ENCODE data around the gene ST6GALNAC2. TPM values are rescaled to one million over a fixed set of nuclear protein-coding genes. Genes with fewer than 3 reads are reported as not detected.
"Not testable (repeated sequence)": the region's sequence is repeated elsewhere in the genome, so short reads cannot be mapped to it uniquely, and the experiment has no call there.

The ST6GALNAC2 gene
- total RNA-seq, 2 experiments from 2014 or later, result 0.32 TPM; not detected in 1

DNA sequence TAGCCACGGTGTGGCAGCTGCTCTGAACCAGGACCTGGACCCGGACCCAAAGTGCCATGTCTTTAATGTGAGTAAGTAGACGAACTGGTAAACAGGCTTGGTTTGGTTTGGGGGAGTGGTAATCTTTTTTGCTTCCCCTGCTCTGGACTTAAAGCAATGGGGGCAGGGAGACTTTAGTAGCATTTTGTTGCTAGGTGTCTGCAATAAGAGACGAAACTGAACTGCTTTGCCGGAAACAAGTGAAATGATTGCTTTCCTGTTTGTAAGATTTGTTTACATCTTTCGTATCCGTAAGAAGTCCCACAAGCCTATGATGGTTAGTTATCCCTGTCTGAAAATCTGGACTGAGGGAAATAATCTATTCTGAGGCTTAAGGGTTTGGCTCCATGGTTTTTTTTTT is 24.3 kb downstream of the ST6GALNAC2 start:
- Mint-ChIP-seq H3K4me3 (peak overlapping the region; percentile 100), H3K4me1 (peaks cover 65% of the 10 kb centered on the region)

DNA sequence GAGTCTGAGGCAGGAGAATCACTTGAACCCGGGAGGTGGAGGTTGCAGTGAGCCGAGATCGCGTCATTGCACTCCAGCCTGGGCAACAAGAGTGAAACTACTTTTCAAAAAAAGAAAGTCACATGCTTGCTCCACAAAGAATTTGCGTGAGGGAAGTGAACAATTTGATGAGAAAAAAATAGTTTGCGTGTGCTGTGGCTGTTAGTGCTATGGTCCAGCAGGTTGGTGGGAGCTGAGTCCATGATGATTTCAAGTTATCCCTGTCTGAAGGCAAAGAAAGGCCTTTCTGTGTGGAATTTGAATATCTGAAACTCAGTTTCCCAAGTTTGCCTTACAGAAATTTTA is 24.8 kb downstream of the ST6GALNAC2 start:
- POLR2A ChIA-PET, result interaction anchor here (0.6 to 1.6 kb wide), 4 partner anchors 25 to 1688 kb away, joined by 3 to 9 read pairs (median 4); partner anchors contain the start of gene ST6GALNAC2
- ATAC-seq (no peak), DNase-seq (no peak)
- Mint-ChIP-seq H3K27ac (peak overlapping the region; percentile 84), H3K27me3 (no peaks in the 10 kb centered on the region), H3K9me3 (ENCODE audit: low read depth) (no peaks in the 10 kb centered on the region), H3K36me3 (ENCODE audit: low read depth) (peaks cover 74% of the 10 kb centered on the region), H3K4me1 (peaks cover 66% of the 10 kb centered on the region), H3K4me3 (peak overlapping the region; percentile 100)
- CTCF ChIA-PET, result interaction anchor here (0.7 kb wide), 1 partner anchor 69 kb away, joined by 3 read pairs; no protein-coding TSS in a partner anchor
- intact Hi-C loops (cut with DNase I, micrococcal nuclease), result loop anchor here in 1 of 2 experiments (10.0 kb wide), 1 partner anchor 64 kb away; no protein-coding TSS in a partner anchor

More for the DNA sequence above, 24.3 kb downstream of the ST6GALNAC2 start:
- no peak for ATAC-seq
- DNase-seq, result no peak
- no peaks in the 10 kb centered on the region for H3K9me3 Mint-ChIP-seq (ENCODE audit: low read depth)
- H3K27ac Mint-ChIP-seq, result peak overlapping the region; percentile 84
- intact Hi-C loops (cut with DNase I, micrococcal nuclease), result loop anchor here in 1 of 2 experiments (10.0 kb wide), 1 partner anchor 63 kb away; no protein-coding TSS in a partner anchor
- peaks cover 79% of the 10 kb centered on the region for H3K36me3 Mint-ChIP-seq (ENCODE audit: low read depth)
- no peaks in the 10 kb centered on the region for H3K27me3 Mint-ChIP-seq
- POLR2A ChIA-PET, result interaction anchor here (0.6 kb wide), 2 partner anchors 272 to 1688 kb away, joined by 3 read pairs; no protein-coding TSS in a partner anchor
- CTCF ChIA-PET, result interaction anchor here (1.4 kb wide), 1 partner anchor 63 kb away, joined by 5 read pairs; no protein-coding TSS in a partner anchor

DNA sequence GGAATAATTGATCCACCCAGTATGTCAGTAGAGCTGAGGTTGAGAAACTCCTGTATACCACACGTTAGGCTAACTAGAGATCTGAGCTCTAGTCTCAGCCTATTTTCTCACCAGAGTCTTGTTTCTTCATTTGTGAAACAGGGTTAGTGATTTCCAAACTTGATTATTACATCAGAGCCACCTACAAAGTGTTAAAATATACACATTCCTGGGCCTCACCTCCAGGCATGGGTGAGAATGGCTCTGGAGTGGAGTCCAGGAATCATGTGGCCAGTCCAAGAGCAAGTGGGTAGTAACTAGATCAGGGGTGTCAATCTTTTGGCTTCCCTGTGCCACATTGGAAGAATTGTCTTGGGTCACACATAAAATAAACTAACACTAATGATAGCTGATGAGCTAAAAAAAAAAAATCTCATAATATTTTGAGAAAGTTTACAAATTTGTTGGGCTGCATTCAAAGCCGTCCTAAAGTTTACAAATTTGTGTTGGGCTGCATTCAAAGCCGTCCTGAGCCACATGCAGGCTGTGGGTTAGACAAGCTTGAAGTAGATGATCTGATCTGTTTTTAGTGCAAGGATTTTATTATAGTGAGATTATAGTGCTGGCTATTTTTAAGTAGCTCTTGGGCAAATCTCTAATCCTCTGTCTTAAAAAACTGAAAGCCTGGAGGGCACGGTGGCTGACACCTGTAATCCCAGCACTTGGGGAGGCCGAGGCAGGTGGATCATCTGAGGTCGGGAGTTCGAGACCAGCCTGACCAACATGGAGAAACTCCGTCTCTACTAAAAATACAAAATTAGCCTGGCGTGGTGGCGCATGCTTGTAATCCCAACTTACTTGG is 25.4 kb downstream of the ST6GALNAC2 start:
- H3K27me3 Mint-ChIP-seq, result no peaks in the 10 kb centered on the region
- ATAC-seq (no peak), DNase-seq (no peak)
- peak overlapping the region; percentile 84 for H3K27ac Mint-ChIP-seq
- peaks cover 68% of the 10 kb centered on the region for H3K36me3 Mint-ChIP-seq (ENCODE audit: low read depth)
- ChIA-PET POLR2A (interaction anchor here (0.6 to 1.6 kb wide), 3 partner anchors 26 to 42 kb away, joined by 3 to 9 read pairs (median 4); partner anchors contain the start of gene ST6GALNAC2), CTCF (interaction anchor here (0.7 to 1.3 kb wide), 8 partner anchors 11 to 1671 kb away, joined by 3 to 5 read pairs (median 3); partner anchors contain the start of gene PRCD)
- intact Hi-C loops (cut with DNase I, micrococcal nuclease), result loop anchor here in 1 of 2 experiments (10.0 kb wide), 1 partner anchor 65 kb away; no protein-coding TSS in a partner anchor
- peaks cover 65% of the 10 kb centered on the region for H3K4me1 Mint-ChIP-seq
- no peaks in the 10 kb centered on the region for H3K9me3 Mint-ChIP-seq (ENCODE audit: low read depth)
- peak overlapping the region; percentile 100 for H3K4me3 Mint-ChIP-seq

DNA sequence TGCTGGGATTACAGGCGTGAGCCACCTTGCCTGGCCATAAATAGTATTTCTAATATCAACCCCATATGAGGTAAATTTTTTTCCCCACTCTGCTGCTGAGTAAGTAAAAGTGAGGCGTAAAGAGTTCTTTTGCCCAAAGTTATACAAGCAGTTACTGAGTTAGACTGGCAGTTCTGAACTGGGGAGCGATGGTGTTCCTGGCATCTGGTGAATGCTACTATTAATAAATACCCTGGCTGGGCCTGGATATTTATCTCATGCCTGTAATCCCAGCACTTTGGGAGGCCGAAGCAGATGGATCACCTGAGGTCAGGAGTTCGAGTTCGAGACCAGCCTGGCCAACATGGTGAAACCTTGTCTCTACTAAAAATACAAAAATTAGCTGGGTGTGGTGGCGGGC is 26.2 kb downstream of the ST6GALNAC2 start:
- ATAC-seq; DNase-seq; H3K9me3 Mint-ChIP-seq (ENCODE audit: low read depth); H3K27me3 Mint-ChIP-seq: not testable (repeated sequence)
- H3K27ac Mint-ChIP-seq, result peak overlapping the region; percentile 99
- intact Hi-C loops (cut with DNase I, micrococcal nuclease), result loop anchor here (5.0 kb wide), 4 partner anchors 107 to 178 kb away; partner anchors contain the start of genes MFSD11 (in 1 of the 2), MXRA7 (in 1 of the 2), SRSF2 (in 1 of the 2) and UBE2O (in 1 of the 2)
- ChIA-PET CTCF (interaction anchor here (0.7 to 3.8 kb wide), 9 partner anchors 12 to 1670 kb away, joined by 3 to 23 read pairs (median 4); partner anchors contain the start of gene PRCD), POLR2A (interaction anchor here (0.7 to 1.9 kb wide), 3 partner anchors 8 to 43 kb away, joined by 3 to 14 read pairs (median 4); partner anchors contain the start of gene ST6GALNAC2)
- H3K36me3 Mint-ChIP-seq (ENCODE audit: low read depth), result peaks cover 60% of the 10 kb centered on the region
- peak overlapping the region; percentile 100 for H3K4me3 Mint-ChIP-seq
- peaks cover 59% of the 10 kb centered on the region for H3K4me1 Mint-ChIP-seq

DNA sequence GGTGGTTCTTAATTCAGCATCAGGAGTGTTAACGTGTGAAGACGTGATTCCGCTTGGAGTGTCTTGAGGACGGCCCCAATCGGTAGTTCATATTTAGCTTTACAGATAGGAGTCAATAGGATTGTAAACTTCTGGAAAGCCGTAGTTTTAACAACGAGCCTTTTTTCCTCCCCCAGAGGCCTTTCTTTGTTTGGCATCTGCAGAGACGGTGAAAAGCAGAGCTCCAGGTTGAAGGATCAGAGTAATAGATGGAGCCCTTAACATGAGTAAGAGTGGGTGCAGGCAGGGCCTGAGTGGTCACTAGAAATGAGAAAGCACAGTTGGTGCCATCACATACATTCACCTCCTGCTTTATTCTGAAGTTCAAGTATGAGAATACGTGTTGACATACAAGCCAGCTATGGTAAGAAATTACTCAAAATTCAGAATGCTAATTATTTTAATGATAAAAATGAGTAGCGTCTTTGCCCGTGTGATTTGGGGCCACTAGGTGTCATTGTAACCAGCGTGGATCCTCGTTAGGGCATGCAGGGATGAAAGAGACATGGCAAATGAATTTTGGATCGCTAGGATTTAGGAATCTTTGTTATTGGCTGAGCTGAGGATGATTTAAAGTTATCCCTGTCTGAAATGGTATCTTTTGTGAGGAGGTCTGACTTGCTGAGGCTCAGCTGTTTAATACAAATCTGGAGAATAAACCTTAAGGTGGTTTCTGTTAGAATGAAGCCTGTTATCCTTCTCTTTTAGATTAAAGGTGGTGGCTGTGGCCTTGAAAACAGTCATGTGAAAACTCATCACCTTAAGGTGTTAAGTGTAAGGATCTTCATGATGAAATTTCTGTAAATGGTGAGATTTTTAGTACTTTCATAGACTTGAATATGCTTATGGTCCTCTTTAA is 27.2 kb downstream of the ST6GALNAC2 start:
- ChIA-PET POLR2A (interaction anchor here (0.7 to 2.1 kb wide), 6 partner anchors 9 to 173 kb away, joined by 3 to 14 read pairs (median 6); no protein-coding TSS in a partner anchor), CTCF (interaction anchor here (0.6 to 3.8 kb wide), 20 partner anchors 8 to 205 kb away, joined by 3 to 23 read pairs (median 5); partner anchors contain the start of gene PRPSAP1)
- no peaks in the 10 kb centered on the region for H3K27me3 Mint-ChIP-seq
- peak; percentile 31 for ATAC-seq
- H3K36me3 Mint-ChIP-seq (ENCODE audit: low read depth), result peaks cover 57% of the 10 kb centered on the region
- H3K9me3 Mint-ChIP-seq (ENCODE audit: low read depth), result no peaks in the 10 kb centered on the region
- H3K4me3 Mint-ChIP-seq, result peak overlapping the region; percentile 100
- DNase-seq, result peak; percentile 47
- peak overlapping the region; percentile 99 for H3K27ac Mint-ChIP-seq
- peaks cover 59% of the 10 kb centered on the region for H3K4me1 Mint-ChIP-seq
- intact Hi-C loops (cut with DNase I, micrococcal nuclease), result loop anchor here (5.0 kb wide), 4 partner anchors 106 to 179 kb away; partner anchors contain the start of genes MFSD11 (in 1 of the 2), MXRA7 (in 1 of the 2), SRSF2 (in 1 of the 2) and UBE2O (in 1 of the 2)

DNA sequence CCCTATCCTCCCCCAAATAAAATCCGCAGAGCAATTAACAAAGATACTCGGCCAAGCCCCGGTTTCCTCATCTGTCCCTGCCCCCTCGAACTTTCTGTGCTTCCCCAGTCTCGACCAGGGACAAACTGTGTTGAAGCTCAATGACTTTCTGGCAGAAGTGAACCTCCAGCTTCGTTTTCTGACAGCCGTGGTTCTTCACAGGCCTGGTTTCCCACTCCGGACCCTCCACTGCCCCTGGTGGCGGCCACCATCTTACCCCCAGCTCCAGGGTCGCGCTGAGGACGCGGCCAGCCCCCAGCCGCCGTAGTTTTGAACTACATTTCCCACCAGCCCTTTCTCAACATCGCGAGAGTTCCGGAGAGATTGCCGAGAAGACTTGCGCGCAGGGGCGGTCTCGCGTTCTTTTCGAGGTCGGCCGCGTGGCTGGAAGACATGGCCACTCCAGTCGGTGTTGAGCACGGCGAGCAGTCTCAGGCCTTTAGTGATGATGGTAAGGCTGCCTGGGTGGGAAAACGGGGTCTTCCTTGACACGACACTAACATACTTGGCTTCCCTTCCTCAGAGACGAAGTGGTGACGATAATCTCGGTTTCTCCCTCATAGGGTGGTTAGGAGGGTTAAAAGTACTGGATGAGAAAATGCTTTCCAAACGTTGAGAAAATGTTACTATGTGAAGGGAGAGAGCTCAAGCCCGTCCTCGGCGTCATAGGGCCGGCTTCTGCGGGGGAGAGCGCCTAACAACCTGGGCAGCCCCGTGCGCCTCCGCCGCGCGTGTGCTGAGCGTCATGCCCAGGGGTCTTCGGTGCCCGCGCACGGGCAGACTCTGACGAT is 28.1 kb downstream of the ST6GALNAC2 start:
- intact Hi-C loops (cut with DNase I, micrococcal nuclease), result loop anchor here (1.0 to 5.0 kb wide), 19 partner anchors 34 to 617 kb away; partner anchors contain the start of genes SRSF2 (in 2 of the 2), UBE2O (in 2 of the 2), ACOX1 (in 1 of the 2) and FBF1 (in 1 of the 2)
- CTCF ChIA-PET, result interaction anchor here (0.7 to 3.8 kb wide), 21 partner anchors 9 to 495 kb away, joined by 3 to 23 read pairs (median 4); partner anchors contain the start of gene PRPSAP1
- Mint-ChIP-seq H3K27me3 (no peaks in the 10 kb centered on the region), H3K4me1 (peaks cover 50% of the 10 kb centered on the region), H3K36me3 (ENCODE audit: low read depth) (peaks cover 49% of the 10 kb centered on the region), H3K9me3 (ENCODE audit: low read depth) (no peaks in the 10 kb centered on the region), H3K27ac (peak overlapping the region; percentile 99), H3K4me3 (peak overlapping the region; percentile 100)
- DNase-seq (peak; percentile 97), ATAC-seq (peak; percentile 87)
- POLR2A ChIA-PET, result interaction anchor here (0.5 to 2.1 kb wide), 16 partner anchors 10 to 414 kb away, joined by 3 to 14 read pairs (median 4); no protein-coding TSS in a partner anchor

DNA sequence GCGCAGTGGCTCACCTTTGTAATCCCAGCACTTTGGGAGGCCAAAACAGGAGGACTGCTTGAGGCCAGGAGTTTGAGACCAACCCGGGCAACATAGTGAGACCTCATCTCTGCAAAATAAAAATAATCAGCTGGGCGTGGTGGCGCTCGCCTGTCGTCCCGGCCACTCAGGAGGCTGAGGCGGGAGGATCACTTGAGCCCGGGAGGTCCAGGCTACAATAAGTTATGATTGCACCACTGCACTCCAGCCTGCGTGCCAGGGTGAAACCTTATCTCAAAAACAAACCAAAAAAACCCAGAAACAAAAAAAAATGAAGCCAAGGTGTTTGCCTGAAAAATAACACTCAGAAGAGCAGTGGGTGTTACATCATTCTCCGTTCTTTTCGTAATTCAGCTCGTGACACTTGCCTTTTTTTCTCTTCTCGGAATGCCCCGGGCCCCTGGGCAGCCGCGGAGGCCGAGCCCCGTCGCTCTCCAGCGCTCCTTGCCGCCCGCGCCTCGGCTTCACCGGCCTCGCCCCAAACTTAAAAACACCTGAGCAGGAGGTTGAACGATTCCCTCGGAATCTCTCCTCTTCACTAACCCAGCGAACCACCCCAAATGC is 28.8 kb downstream of the ST6GALNAC2 start:
- Mint-ChIP-seq H3K9me3 (ENCODE audit: low read depth) (no peaks in the 10 kb centered on the region), H3K27ac (peak overlapping the region; percentile 99), H3K4me3 (peak overlapping the region; percentile 100), H3K27me3 (no peaks in the 10 kb centered on the region), H3K36me3 (ENCODE audit: low read depth) (peaks cover 46% of the 10 kb centered on the region), H3K4me1 (peaks cover 46% of the 10 kb centered on the region)
- ChIA-PET POLR2A (interaction anchor here (0.5 to 2.1 kb wide), 11 partner anchors 10 to 413 kb away, joined by 3 to 8 read pairs (median 3); no protein-coding TSS in a partner anchor), CTCF (interaction anchor here (0.5 to 3.8 kb wide), 20 partner anchors 8 to 494 kb away, joined by 3 to 23 read pairs (median 3); partner anchors contain the start of genes MXRA7 and PRCD)
- peak; percentile 8 for ATAC-seq
- DNase-seq, result peak; percentile 61
- intact Hi-C loops (cut with DNase I, micrococcal nuclease), result loop anchor here (1.0 to 5.0 kb wide), 19 partner anchors 34 to 616 kb away; partner anchors contain the start of genes SRSF2 (in 2 of the 2), UBE2O (in 2 of the 2), ACOX1 (in 1 of the 2) and FBF1 (in 1 of the 2)

DNA sequence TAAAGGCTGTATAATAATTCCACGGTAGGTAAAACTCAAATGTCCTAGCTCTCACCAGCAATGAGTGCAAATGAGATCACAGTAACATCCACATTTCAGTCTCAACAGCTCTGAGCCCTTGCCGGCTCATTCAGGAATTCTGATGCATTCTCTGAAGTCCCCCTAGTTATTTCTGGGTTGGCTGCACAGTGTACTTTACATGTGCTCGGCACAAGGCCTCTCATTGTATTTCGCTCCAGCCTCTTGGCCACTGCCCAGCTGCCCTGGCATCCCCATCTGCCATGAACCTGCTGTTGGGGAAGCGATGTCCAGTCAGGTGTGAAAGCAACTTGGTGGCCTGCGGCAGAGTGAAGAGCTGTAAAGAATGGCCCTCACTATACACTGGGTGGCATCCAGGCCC is 31.5 kb downstream of the ST6GALNAC2 start:
- Mint-ChIP-seq H3K4me1 (peaks cover 24% of the 10 kb centered on the region), H3K4me3 (no peak overlapping the region), H3K9me3 (ENCODE audit: low read depth) (no peaks in the 10 kb centered on the region), H3K27ac (no peak overlapping the region), H3K27me3 (no peaks in the 10 kb centered on the region), H3K36me3 (ENCODE audit: low read depth) (peaks cover 21% of the 10 kb centered on the region)
- no peak for ATAC-seq
- POLR2A ChIA-PET, result interaction anchor here (0.6 kb wide), 1 partner anchor 109 kb away, joined by 5 read pairs; no protein-coding TSS in a partner anchor
- intact Hi-C loops (cut with DNase I, micrococcal nuclease), result no loop called here
- DNase-seq, result no peak
- CTCF ChIA-PET, result no interaction called here

DNA sequence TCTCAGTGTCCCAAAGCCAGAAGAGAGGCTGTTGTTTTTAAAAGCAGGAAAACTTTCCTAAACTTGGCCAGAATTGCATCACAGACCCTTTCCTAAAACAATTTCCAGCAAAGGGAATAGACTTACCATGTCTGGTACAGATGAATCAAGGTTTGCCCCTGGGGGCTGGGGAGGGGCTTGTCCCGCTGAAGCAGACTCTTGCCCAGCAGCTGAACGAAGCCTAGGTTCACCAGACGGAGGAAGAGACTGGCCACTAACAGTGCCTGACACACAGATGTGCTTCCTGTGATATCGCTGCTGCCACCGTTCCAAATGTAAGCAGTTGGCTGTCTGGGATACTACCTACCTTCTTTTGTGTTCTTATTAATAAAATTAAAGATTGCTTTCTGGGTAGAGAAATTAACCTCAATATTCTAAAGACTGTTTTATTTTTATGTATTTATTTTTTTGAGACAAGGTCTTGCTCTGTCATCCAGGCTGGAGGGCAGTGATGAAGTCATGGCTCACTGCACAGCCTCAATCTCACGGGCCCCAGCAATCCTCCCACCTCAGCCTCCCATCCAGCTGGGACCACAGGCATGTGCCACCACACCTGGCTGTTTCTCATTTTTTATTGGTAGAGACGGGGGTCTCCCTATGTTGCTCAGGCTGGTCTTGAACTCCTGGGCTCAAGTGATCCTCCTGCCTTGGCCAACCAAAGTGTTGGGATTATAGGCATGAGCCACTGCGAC is 32.3 kb downstream of the ST6GALNAC2 start:
- Mint-ChIP-seq H3K4me3 (no peak overlapping the region), H3K27me3 (no peaks in the 10 kb centered on the region), H3K27ac (no peak overlapping the region), H3K36me3 (ENCODE audit: low read depth) (peaks cover 13% of the 10 kb centered on the region), H3K4me1 (peaks cover 17% of the 10 kb centered on the region), H3K9me3 (ENCODE audit: low read depth) (no peaks in the 10 kb centered on the region)
- CTCF ChIA-PET, result no interaction called here
- DNase-seq (no peak), ATAC-seq (no peak)
- intact Hi-C loops (cut with DNase I, micrococcal nuclease), result no loop called here
- POLR2A ChIA-PET, result no interaction called here

All from activated CD4-positive, alpha-beta T cell treated with anti-CD3 and anti-CD28 coated beads for 36 hours (primary cell).